Right lobe of liver (tissue), 4 donors: ENCODE results near the gene TFDP3.

Experiments used
- POLR2A ChIP-seq: fragments of 450-650 bp; IDR thresholded peaks from one replicate; pipeline ENCODE4 v1.6.1; 2017; ENCODE audit warnings: antibody characterized with exemption, mild to moderate bottlenecking
- TF ChIP-seq, protein P1 (sequence below), 4 donors: fragments of 200-600 bp in 3 of 4; fragments of 450-650 bp in 1 of 4; IDR thresholded peaks; one replicate each; pipeline versions ENCODE4 v1.5.1 to v1.8.0; 2016 to 2022; ENCODE audit warnings: antibody characterized with exemption in 4 of 4, mild to moderate bottlenecking in 2 of 4
- donor health status: DM: no; HTN: no; CAD: no.
- donor health status: DM: no; HTN: no; CAD: no.
- donor health status: DM: no; HTN: yes; CAD: no.

DNA sequence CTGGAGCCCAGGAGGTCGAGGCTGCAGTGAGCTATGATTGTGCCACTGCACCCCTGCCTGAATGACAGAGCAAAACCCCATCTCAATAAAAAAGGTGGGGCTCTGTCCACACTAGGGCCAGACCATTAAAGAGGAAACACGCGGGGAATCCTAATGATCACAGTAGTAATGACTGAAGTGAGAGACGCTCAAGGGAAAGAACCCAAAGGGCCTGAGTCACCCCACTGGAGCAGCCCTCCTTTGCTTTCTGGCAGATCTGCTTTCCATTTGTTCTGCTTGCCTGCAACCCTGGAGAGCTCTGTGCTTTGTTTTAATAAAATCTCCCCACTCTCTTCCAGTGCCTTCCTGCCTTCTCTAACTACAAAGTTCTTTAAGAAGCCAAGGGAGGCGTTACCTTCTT lies 5.0 kb downstream of the TFDP3 start:
- TF ChIP-seq, protein P1, sequence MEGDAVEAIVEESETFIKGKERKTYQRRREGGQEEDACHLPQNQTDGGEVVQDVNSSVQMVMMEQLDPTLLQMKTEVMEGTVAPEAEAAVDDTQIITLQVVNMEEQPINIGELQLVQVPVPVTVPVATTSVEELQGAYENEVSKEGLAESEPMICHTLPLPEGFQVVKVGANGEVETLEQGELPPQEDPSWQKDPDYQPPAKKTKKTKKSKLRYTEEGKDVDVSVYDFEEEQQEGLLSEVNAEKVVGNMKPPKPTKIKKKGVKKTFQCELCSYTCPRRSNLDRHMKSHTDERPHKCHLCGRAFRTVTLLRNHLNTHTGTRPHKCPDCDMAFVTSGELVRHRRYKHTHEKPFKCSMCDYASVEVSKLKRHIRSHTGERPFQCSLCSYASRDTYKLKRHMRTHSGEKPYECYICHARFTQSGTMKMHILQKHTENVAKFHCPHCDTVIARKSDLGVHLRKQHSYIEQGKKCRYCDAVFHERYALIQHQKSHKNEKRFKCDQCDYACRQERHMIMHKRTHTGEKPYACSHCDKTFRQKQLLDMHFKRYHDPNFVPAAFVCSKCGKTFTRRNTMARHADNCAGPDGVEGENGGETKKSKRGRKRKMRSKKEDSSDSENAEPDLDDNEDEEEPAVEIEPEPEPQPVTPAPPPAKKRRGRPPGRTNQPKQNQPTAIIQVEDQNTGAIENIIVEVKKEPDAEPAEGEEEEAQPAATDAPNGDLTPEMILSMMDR (IDR thresholded peaks at IDR 0.05), result no peak
- no peak for TF ChIP-seq POLR2A
